ENCODE measurements around the gene B3GNT5. TPM values are rescaled to one million over a fixed set of nuclear protein-coding genes. Genes with fewer than 3 reads are reported as not detected.

B3GNT5 gene
- 16.5 and 19.7 TPM in 2 replicates for total RNA-seq (2014; rRNA removed; shearing (Covaris generic))

- H3K27ac ChIP-seq = peak within 1 kb of the TSS; percentile 75
- peaks cover 3% of the 10 kb centered on the region; the same call in 1 of the 2 replicates for H3K36me3 ChIP-seq
- peak in 1 of 2 experiments; percentile 26 for DNase-seq
- no peaks in the 10 kb centered on the region; the same call in 1 of the 2 replicates for H3K27me3 ChIP-seq
- H3K9me3 ChIP-seq (replicated peaks) = no peaks in the 10 kb centered on the region
- H3K4me1 ChIP-seq = no peaks in the 10 kb centered on the region; the same call in 1 of the 2 replicates
- H3K4me3 ChIP-seq = peak within 1 kb of the TSS; percentile 88
Measured at GRCh38 chr3:183252973-183253527, at the start of gene B3GNT5. Gene B3GNT5, plus strand, starts transcription at chr3:183253253. Its CDS starts 16,546 bp downstream, at chr3:183269799.

GRCh38 chr3:183203670-183204069 is 49.4 kb upstream of the B3GNT5 start:
- H3K36me3 ChIP-seq = no peaks in the 10 kb centered on the region
- H3K27me3 ChIP-seq = no peaks in the 10 kb centered on the region
- no peak overlapping the region for H3K4me3 ChIP-seq
- DNase-seq = no peak
- peaks cover 6% of the 10 kb centered on the region; the same call in 1 of the 2 replicates for H3K9me3 ChIP-seq (replicated peaks)
- H3K4me1 ChIP-seq = no peaks in the 10 kb centered on the region
- H3K27ac ChIP-seq = no peak overlapping the region

GRCh38 chr3:183208260-183208659 is 44.8 kb upstream of the B3GNT5 start:
- no peaks in the 10 kb centered on the region for H3K36me3 ChIP-seq
- DNase-seq = no peak
- no peak overlapping the region for H3K4me3 ChIP-seq
- no peaks in the 10 kb centered on the region for H3K27me3 ChIP-seq
- no peak overlapping the region for H3K27ac ChIP-seq
- peaks cover 2% of the 10 kb centered on the region; the same call in 1 of the 2 replicates for H3K9me3 ChIP-seq (replicated peaks)
- H3K4me1 ChIP-seq = no peaks in the 10 kb centered on the region

- Histone ChIP-seq H3K36me3 (no peaks in the 10 kb centered on the region), H3K27ac (no peak overlapping the region), H3K4me3 (no peak overlapping the region), H3K27me3 (no peaks in the 10 kb centered on the region), H3K9me3 (replicated peaks) (no peaks in the 10 kb centered on the region), H3K4me1 (no peaks in the 10 kb centered on the region)
- no peak for DNase-seq
Measured at GRCh38 chr3:183208800-183209199, 44.3 kb upstream of the B3GNT5 start.

GRCh38 chr3:183210341-183210740 is 42.7 kb upstream of the B3GNT5 start:
- Histone ChIP-seq H3K4me3 (no peak overlapping the region), H3K36me3 (no peaks in the 10 kb centered on the region), H3K27ac (no peak overlapping the region), H3K4me1 (no peaks in the 10 kb centered on the region), H3K9me3 (replicated peaks) (no peaks in the 10 kb centered on the region), H3K27me3 (no peaks in the 10 kb centered on the region)
- DNase-seq = no peak

- H3K9me3 ChIP-seq (replicated peaks) = no peaks in the 10 kb centered on the region
- no peak overlapping the region for H3K27ac ChIP-seq
- no peaks in the 10 kb centered on the region for H3K4me1 ChIP-seq
- no peak for DNase-seq
- H3K4me3 ChIP-seq = no peak overlapping the region
- H3K27me3 ChIP-seq = no peaks in the 10 kb centered on the region
- H3K36me3 ChIP-seq = no peaks in the 10 kb centered on the region
Measured at GRCh38 chr3:183210862-183211341, 42.2 kb upstream of the B3GNT5 start.

- Histone ChIP-seq H3K9me3 (replicated peaks) (no peaks in the 10 kb centered on the region), H3K27me3 (no peaks in the 10 kb centered on the region), H3K36me3 (no peaks in the 10 kb centered on the region), H3K27ac (no peak overlapping the region), H3K4me1 (no peaks in the 10 kb centered on the region), H3K4me3 (no peak overlapping the region)
- DNase-seq = no peak
Measured at GRCh38 chr3:183211352-183211751, 41.7 kb upstream of the B3GNT5 start.

- Histone ChIP-seq H3K36me3 (no peaks in the 10 kb centered on the region), H3K27me3 (no peaks in the 10 kb centered on the region), H3K9me3 (replicated peaks) (no peaks in the 10 kb centered on the region), H3K4me3 (no peak overlapping the region), H3K4me1 (no peaks in the 10 kb centered on the region), H3K27ac (no peak overlapping the region)
- no peak for DNase-seq
Measured at GRCh38 chr3:183212096-183212495, 41.0 kb upstream of the B3GNT5 start.

GRCh38 chr3:183212565-183212964 is 40.5 kb upstream of the B3GNT5 start:
- Histone ChIP-seq H3K9me3 (replicated peaks) (no peaks in the 10 kb centered on the region), H3K4me1 (no peaks in the 10 kb centered on the region), H3K27ac (no peak overlapping the region), H3K36me3 (no peaks in the 10 kb centered on the region), H3K4me3 (no peak overlapping the region), H3K27me3 (no peaks in the 10 kb centered on the region)
- no peak for DNase-seq

GRCh38 chr3:183213415-183214276 is 39.4 kb upstream of the B3GNT5 start:
- no peak for DNase-seq
- Histone ChIP-seq H3K4me1 (no peaks in the 10 kb centered on the region), H3K27ac (no peak overlapping the region), H3K27me3 (no peaks in the 10 kb centered on the region), H3K9me3 (replicated peaks) (no peaks in the 10 kb centered on the region), H3K4me3 (no peak overlapping the region), H3K36me3 (no peaks in the 10 kb centered on the region)

GRCh38 chr3:183214277-183214612 is 38.8 kb upstream of the B3GNT5 start:
- no peak overlapping the region for H3K27ac ChIP-seq
- no peaks in the 10 kb centered on the region for H3K9me3 ChIP-seq (replicated peaks)
- no peak overlapping the region for H3K4me3 ChIP-seq
- DNase-seq = no peak
- no peaks in the 10 kb centered on the region for H3K27me3 ChIP-seq
- no peaks in the 10 kb centered on the region for H3K4me1 ChIP-seq
- no peaks in the 10 kb centered on the region for H3K36me3 ChIP-seq

GRCh38 chr3:183215591-183216202 is 37.4 kb upstream of the B3GNT5 start:
- no peaks in the 10 kb centered on the region for H3K36me3 ChIP-seq
- H3K27ac ChIP-seq = no peak overlapping the region
- no peaks in the 10 kb centered on the region for H3K4me1 ChIP-seq
- H3K9me3 ChIP-seq (replicated peaks) = no peaks in the 10 kb centered on the region
- no peaks in the 10 kb centered on the region for H3K27me3 ChIP-seq
- DNase-seq = no peak
- no peak overlapping the region for H3K4me3 ChIP-seq

- Histone ChIP-seq H3K4me3 (no peak overlapping the region), H3K27ac (no peak overlapping the region), H3K4me1 (no peaks in the 10 kb centered on the region), H3K36me3 (no peaks in the 10 kb centered on the region), H3K27me3 (no peaks in the 10 kb centered on the region), H3K9me3 (replicated peaks) (no peaks in the 10 kb centered on the region)
- DNase-seq = no peak
Measured at GRCh38 chr3:183217548-183218332, 35.3 kb upstream of the B3GNT5 start.

- no peak for DNase-seq
- Histone ChIP-seq H3K4me1 (no peaks in the 10 kb centered on the region), H3K9me3 (replicated peaks) (no peaks in the 10 kb centered on the region), H3K27me3 (no peaks in the 10 kb centered on the region), H3K4me3 (no peak overlapping the region), H3K36me3 (no peaks in the 10 kb centered on the region), H3K27ac (no peak overlapping the region)
Measured at GRCh38 chr3:183218826-183219225, 34.2 kb upstream of the B3GNT5 start.
